HG02759 (cell line): ENCODE results near the gene FLT1.

ENCODE experiments used
- ATAC-seq: cut with Tn5 transposase; IDR thresholded peaks from one replicate; pipeline ENCODE4 v1.9.1; 2021; ENCODE audit warnings: mild to moderate bottlenecking, moderate library complexity; ENCODE audit not compliant: unreplicated experiment

FLT1 gene

GRCh38 chr13:28267497-28267896 lies 227.4 kb downstream of the FLT1 start:
- no peak for ATAC-seq

- no peak for ATAC-seq
Measured at GRCh38 chr13:28258417-28258816, 236.5 kb downstream of the FLT1 start.

GRCh38 chr13:28257305-28257704 lies 237.6 kb downstream of the FLT1 start:
- ATAC-seq = no peak

GRCh38 chr13:28252547-28252946 lies 242.4 kb downstream of the FLT1 start:
- ATAC-seq = no peak

- no peak for ATAC-seq
Measured at GRCh38 chr13:28251466-28251865, 243.5 kb downstream of the FLT1 start.

- no peak for ATAC-seq
Measured at GRCh38 chr13:28250542-28250941, 244.4 kb downstream of the FLT1 start.
